ENCODE measurements around the gene OR2V2. TPM values are rescaled to one million over a fixed set of nuclear protein-coding genes. Genes with fewer than 3 reads are reported as not detected.

OR2V2 gene
- total RNA-seq, 1 experiment from 2014 or later, result not detected

DNA sequence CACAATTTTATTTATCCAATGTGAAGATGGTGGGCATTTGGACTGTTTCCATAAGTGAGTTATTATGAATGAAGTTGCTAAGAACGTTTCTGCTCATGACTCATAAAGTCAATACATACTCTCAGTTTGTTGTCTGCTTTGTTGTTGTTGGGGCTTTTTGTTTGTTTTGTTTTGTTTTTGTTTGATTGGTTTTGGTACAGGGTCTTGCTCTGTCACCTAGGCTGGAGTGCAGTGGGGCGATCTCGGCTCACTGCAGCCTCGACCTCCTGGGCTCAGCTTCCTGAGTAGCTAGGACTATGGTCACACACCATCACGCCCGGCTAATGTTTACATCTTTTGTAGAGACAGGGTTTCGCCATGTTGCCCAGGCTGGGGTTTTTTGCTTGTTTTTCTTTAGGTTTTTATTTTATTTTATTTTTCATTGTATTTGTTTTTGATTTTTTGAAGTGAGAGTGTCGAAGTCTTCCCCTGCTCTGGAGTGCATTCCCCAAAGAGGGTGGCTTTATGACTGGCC lies 39.7 kb downstream of the OR2V2 start:
- no peak overlapping the region for H3K14ac ChIP-seq (ENCODE audit: insufficient read depth, low read length)
- no peaks in the 10 kb centered on the region for H4K20me1 ChIP-seq (ENCODE audit: control insufficient read depth, insufficient read depth, insufficient read length)
- TF ChIP-seq, protein P1, sequence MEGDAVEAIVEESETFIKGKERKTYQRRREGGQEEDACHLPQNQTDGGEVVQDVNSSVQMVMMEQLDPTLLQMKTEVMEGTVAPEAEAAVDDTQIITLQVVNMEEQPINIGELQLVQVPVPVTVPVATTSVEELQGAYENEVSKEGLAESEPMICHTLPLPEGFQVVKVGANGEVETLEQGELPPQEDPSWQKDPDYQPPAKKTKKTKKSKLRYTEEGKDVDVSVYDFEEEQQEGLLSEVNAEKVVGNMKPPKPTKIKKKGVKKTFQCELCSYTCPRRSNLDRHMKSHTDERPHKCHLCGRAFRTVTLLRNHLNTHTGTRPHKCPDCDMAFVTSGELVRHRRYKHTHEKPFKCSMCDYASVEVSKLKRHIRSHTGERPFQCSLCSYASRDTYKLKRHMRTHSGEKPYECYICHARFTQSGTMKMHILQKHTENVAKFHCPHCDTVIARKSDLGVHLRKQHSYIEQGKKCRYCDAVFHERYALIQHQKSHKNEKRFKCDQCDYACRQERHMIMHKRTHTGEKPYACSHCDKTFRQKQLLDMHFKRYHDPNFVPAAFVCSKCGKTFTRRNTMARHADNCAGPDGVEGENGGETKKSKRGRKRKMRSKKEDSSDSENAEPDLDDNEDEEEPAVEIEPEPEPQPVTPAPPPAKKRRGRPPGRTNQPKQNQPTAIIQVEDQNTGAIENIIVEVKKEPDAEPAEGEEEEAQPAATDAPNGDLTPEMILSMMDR (conservative IDR thresholded peaks at IDR 0.05), result no peak
- H2BK5ac ChIP-seq (ENCODE audit: insufficient read length, low read length), result no peak overlapping the region
- DNase-seq, result no peak
- no peaks in the 10 kb centered on the region for H3K9me3 ChIP-seq (ENCODE audit: control insufficient read depth, low read depth, low read length)
- no peak overlapping the region for H3K23ac ChIP-seq (ENCODE audit: insufficient read length, low read depth, low read length)
- no CpG with 5 or more reads among the region's 8 CpGs for WGBS (ENCODE audit: extremely low coverage, insufficient read length, low lambda C conversion rate)
- H3K27me3 Mint-ChIP-seq (ENCODE audit: low read depth), result peaks cover 38% of the 10 kb centered on the region
- H3K23me2 ChIP-seq (ENCODE audit: insufficient read length, low read depth, low read length, poor library complexity, severe bottlenecking), result peaks cover 34% of the 10 kb centered on the region
- H3T11ph ChIP-seq (ENCODE audit: low read length), result no peak overlapping the region
- no peak overlapping the region for H3K56ac ChIP-seq (ENCODE audit: insufficient read length, low read depth, low read length)
- H2AFZ ChIP-seq (ENCODE audit: low read length), result no peak overlapping the region
- no peak overlapping the region for H3K4ac ChIP-seq (ENCODE audit: low read depth, low read length)
- H2AK5ac ChIP-seq (ENCODE audit: insufficient read length, low read length), result no peak overlapping the region
- no peak overlapping the region for H4K8ac ChIP-seq (replicated peaks; ENCODE audit: insufficient read length, low read depth, low read length)
- peaks cover 16 to 22% of the 10 kb centered on the region in 2 experiments for H3K9me3 Mint-ChIP-seq
- no peak overlapping the region for H3K9ac ChIP-seq (ENCODE audit: extremely low read depth, insufficient read length, low read length)
- H3K4me1 ChIP-seq (ENCODE audit: insufficient read depth, low read length), result no peaks in the 10 kb centered on the region
- H3K79me1 ChIP-seq (ENCODE audit: insufficient read depth, low read depth, low read length, poor library complexity, severe bottlenecking), result no peaks in the 10 kb centered on the region
- no peak overlapping the region for H3K18ac ChIP-seq (ENCODE audit: insufficient read length, low read depth, low read length)
- H2BK120ac ChIP-seq (ENCODE audit: low read depth, low read length, poor library complexity, severe bottlenecking), result no peak overlapping the region
- H3K4me1 Mint-ChIP-seq, result peaks cover 14 to 26% of the 10 kb centered on the region in 2 experiments
- H3K79me2 ChIP-seq (ENCODE audit: insufficient read depth, low read length), result no peaks in the 10 kb centered on the region
- H2BK20ac ChIP-seq (ENCODE audit: low read depth, low read length, poor library complexity, severe bottlenecking), result no peak overlapping the region
- no peak overlapping the region for H2BK12ac ChIP-seq (ENCODE audit: insufficient read length, low read depth, low read length)
- no peak overlapping the region for H2BK15ac ChIP-seq (ENCODE audit: low read depth, low read length)
- H3K27ac ChIP-seq (ENCODE audit: insufficient read length, low read depth, low read length), result no peak overlapping the region
- H3K36me3 Mint-ChIP-seq (ENCODE audit: insufficient read depth in 1 of 3, low read depth in 3 of 3), result peaks cover 0 to 5% (median 4%) of the 10 kb centered on the region in 3 experiments; a peak in 4 of 7 replicates
- peak overlapping the region; percentile 91 to 92 for H3K4me3 Mint-ChIP-seq
- H3K27ac Mint-ChIP-seq, result peak overlapping the region in 1 of 3 experiments; percentile 65; a peak in 1 of 7 replicates
- H3K4me2 ChIP-seq (ENCODE audit: insufficient read depth, insufficient read length, low read length), result peak overlapping the region; percentile 56
- H4K91ac ChIP-seq (ENCODE audit: insufficient read length, low read depth, low read length), result no peak overlapping the region
- H3K27me3 ChIP-seq (ENCODE audit: insufficient read depth, low read length), result peaks cover 16% of the 10 kb centered on the region
- H4K5ac ChIP-seq (ENCODE audit: insufficient read length, low read depth, low read length), result no peak overlapping the region

All from H9 (cell line).